SK-N-SH (cell line): ENCODE results near the gene BRD3. TPM values are rescaled to one million over a fixed set of nuclear protein-coding genes. Genes with fewer than 3 reads are reported as not detected.

Experiments used
- CTCF ChIA-PET: fragments of 300-600, 350-600 bp; formaldehyde crosslinking; extraction: SDS; loops from one replicate; lab custom pipeline; 2021; lab: Yijun Ruan, JAX
- POLR2A ChIA-PET: fragments of 350-600 bp; sonication (Branson Sonifier 250); formaldehyde crosslinking; extraction: SDS; loops from one replicate; lab custom pipeline; 2020; ENCODE audit warnings: antibody characterized with exemption, inconsistent platforms; lab: Yijun Ruan, JAX
- DNase-seq: peaks from one replicate; pipeline ENCODE4 v3.0.0; 2012
- H2AFZ ChIP-seq: fragments of 200-600 bp; sonication (generic); 2 replicates; pipeline ENCODE4 v1.8.1; 2016; ENCODE audit warnings: antibody characterized with exemption, mild to moderate bottlenecking, low read depth
- H3F3A ChIP-seq: fragments of 200-600 bp; sonication (generic); replicated peaks from 2 replicates; pipeline ENCODE3; 2016; ENCODE audit warnings: antibody characterized with exemption, mild to moderate bottlenecking; ENCODE audit not compliant: insufficient read depth
- H3K27ac ChIP-seq, 2 experiments: fragments of 200-500 bp in 1 of 2; fragments of 200-600 bp in 1 of 2; sonication (Bioruptor generic) in 1 of 2; sonication (generic), shearing (Covaris generic) in 1 of 2; 2 replicates each; pipeline versions ENCODE4 v1.5.1 to v1.6.1; 2014 to 2016; ENCODE audit warnings: low read depth in 2 of 2, inconsistent platforms in 1 of 2, low read length in 1 of 2, mild to moderate bottlenecking in 1 of 2, mixed read lengths in 1 of 2
- H3K27me3 ChIP-seq: fragments of 200-600 bp; sonication (generic), shearing (Covaris generic); 2 replicates; pipeline ENCODE4 v1.6.1; 2016; ENCODE audit warnings: mixed run types; ENCODE audit not compliant: insufficient read depth
- H3K36me3 ChIP-seq, 2 experiments: fragments of 200-500 bp in 1 of 2; fragments of 200-600 bp in 1 of 2; sonication (Bioruptor generic) in 1 of 2; sonication (generic) in 1 of 2; replicated peaks in 1 of 2; 2 replicates each; pipeline versions ENCODE3 to v1.5.1; 2014 to 2016; ENCODE audit warnings: low read length in 1 of 2, mild to moderate bottlenecking in 1 of 2; ENCODE audit not compliant: insufficient read depth in 2 of 2, control insufficient read depth in 1 of 2
- H3K4me1 ChIP-seq, 2 experiments: fragments of 200-500 bp in 1 of 2; fragments of 200-600 bp in 1 of 2; sonication (Bioruptor generic) in 1 of 2; sonication (generic), shearing (Covaris generic) in 1 of 2; 2 replicates each; pipeline versions ENCODE4 v1.5.1 to v1.6.1; 2014 to 2016; ENCODE audit warnings: low read depth in 1 of 2, low read length in 1 of 2, mixed run types in 1 of 2; ENCODE audit not compliant: insufficient read depth in 2 of 2, control insufficient read depth in 1 of 2
- H3K4me2 ChIP-seq: fragments of 200-600 bp; sonication (generic), shearing (Covaris generic); 2 replicates; pipeline ENCODE4 v1.6.1; 2017; ENCODE audit warnings: mixed run types
- H3K4me3 ChIP-seq, 2 experiments: fragments of 200-500 bp in 1 of 2; fragments of 200-600 bp in 1 of 2; sonication (Bioruptor generic) in 1 of 2; sonication (generic), shearing (Covaris generic) in 1 of 2; 2 replicates each; pipeline versions ENCODE4 v1.5.1 to v1.8.1; 2014 to 2016; ENCODE audit warnings: low read depth in 2 of 2, inconsistent platforms in 1 of 2, low read length in 1 of 2, mild to moderate bottlenecking in 1 of 2, mixed read lengths in 1 of 2, moderate library complexity in 1 of 2
- H3K79me2 ChIP-seq: fragments of 200-600 bp; sonication (generic); 2 replicates; pipeline ENCODE4 v1.8.1; 2017; ENCODE audit warnings: mild to moderate bottlenecking; ENCODE audit not compliant: insufficient read depth
- H3K9ac ChIP-seq: fragments of 200-600 bp; sonication (generic); 2 replicates; pipeline ENCODE4 v1.6.1; 2017; ENCODE audit warnings: mixed run types
- H3K9me2 ChIP-seq: fragments of 200-600 bp; sonication (generic); 2 replicates; pipeline ENCODE4 v1.6.1; 2017; ENCODE audit warnings: mixed run types
- H3K9me3 ChIP-seq: fragments of 200-600 bp; sonication (generic); 2 replicates; pipeline ENCODE4 v1.6.1; 2017; ENCODE audit warnings: mixed run types, mild to moderate bottlenecking, moderate library complexity
- H4K20me1 ChIP-seq: fragments of 200-600 bp; sonication (generic); 2 replicates; pipeline ENCODE4 v1.6.1; 2017; ENCODE audit warnings: mild to moderate bottlenecking, mixed run types; ENCODE audit not compliant: insufficient read depth
- EP300 ChIP-seq, 2 experiments: IDR thresholded peaks; 2 replicates each; pipeline versions ENCODE4 v1.4.0 to v1.6.1; 2012; ENCODE audit warnings: borderline replicate concordance in 1 of 2, low read depth in 1 of 2, low read length in 1 of 2
- EZH2phosphoT487 ChIP-seq: fragments of 200-600 bp; sonication (generic); IDR thresholded peaks from 2 replicates; pipeline ENCODE4 v1.6.1; 2017; ENCODE audit warnings: low read depth, mixed run types, mild to moderate bottlenecking, antibody characterized with exemption, moderate library complexity, borderline replicate concordance
- FOSL2 ChIP-seq: IDR thresholded peaks from 2 replicates; pipeline ENCODE4 v1.4.0; 2012; ENCODE audit warnings: low read depth, mild to moderate bottlenecking, moderate library complexity, borderline replicate concordance
- FOXJ3 ChIP-seq: sonication (generic); formaldehyde crosslinking; IDR thresholded peaks from 2 replicates; pipeline ENCODE4 v1.5.1; 2020; ENCODE audit warnings: mild to moderate bottlenecking, missing genetic modification reagents
- GABPA ChIP-seq: IDR thresholded peaks from 2 replicates; pipeline ENCODE4 v1.4.0; 2012; ENCODE audit warnings: low read depth, mild to moderate bottlenecking
- MXI1 ChIP-seq: IDR thresholded peaks from 2 replicates; pipeline ENCODE4 v1.6.1; 2012; ENCODE audit warnings: mild to moderate bottlenecking, low read depth, low read length, improper control_type of control experiment
- NFIC ChIP-seq: IDR thresholded peaks from 2 replicates; pipeline ENCODE4 v1.4.0; 2012; ENCODE audit warnings: borderline replicate concordance
- RAD21 ChIP-seq: IDR thresholded peaks from 2 replicates; pipeline ENCODE4 v1.6.1; 2012; ENCODE audit warnings: mild to moderate bottlenecking, low read length
- RXRA ChIP-seq: IDR thresholded peaks from 2 replicates; pipeline ENCODE4 v1.4.0; 2012; ENCODE audit warnings: low read depth, mild to moderate bottlenecking, borderline replicate concordance
- SIN3A ChIP-seq: IDR thresholded peaks from 2 replicates; pipeline ENCODE4 v1.6.1; 2012; ENCODE audit warnings: low read depth, mild to moderate bottlenecking, low read length, moderate library complexity, borderline replicate concordance
- SMC3 ChIP-seq: IDR thresholded peaks from 2 replicates; pipeline ENCODE4 v1.6.1; 2012; ENCODE audit warnings: low read depth, low read length, improper control_type of control experiment
- TAF1 ChIP-seq: IDR thresholded peaks from 2 replicates; pipeline ENCODE4 v1.6.1; 2012; ENCODE audit warnings: low read depth, mild to moderate bottlenecking, low read length, moderate library complexity, borderline replicate concordance
- TCF12 ChIP-seq: IDR thresholded peaks from 2 replicates; pipeline ENCODE4 v1.4.0; 2012
- WGBS: methylation state at CpG from one replicate; pipeline ENCODE4 v1.1.6; 2017; ENCODE audit warnings: low lambda C conversion rate; 5-methylcytosine and 5-hydroxymethylcytosine counted together
- polyA plus RNA-seq, 3 experiments: library from polyadenylated mRNA; depleted of rRNA; stranded (reverse); fragments of >200 nt; gene quantifications; 2 replicates each; pipeline ENCODE4 v1.2.3, GENCODE V29; 2012
- TF ChIP-seq, protein P1 (sequence below): fragments of 200-600 bp; sonication (generic); IDR thresholded peaks from 2 replicates; pipeline ENCODE4 v1.6.1; 2017; ENCODE audit warnings: antibody characterized with exemption, mild to moderate bottlenecking, moderate library complexity
- TF ChIP-seq, protein P2 (sequence below): IDR thresholded peaks from 2 replicates; pipeline ENCODE4 v1.4.0; 2012; ENCODE audit warnings: low read depth
- TF ChIP-seq, protein P3 (sequence below): fragments of 150-350 bp; IDR thresholded peaks from 2 replicates; pipeline ENCODE4 v1.6.1; 2017; ENCODE audit warnings: antibody characterized with exemption, low read length, low read depth, borderline replicate concordance
- TF ChIP-seq, protein P4 (sequence below): IDR thresholded peaks from 2 replicates; pipeline ENCODE4; 2012

Gene BRD3
- polyA plus RNA-seq, 1 of the 3 experiments (the other 2 are of a cell fraction) = 11.4 TPM

DNA sequence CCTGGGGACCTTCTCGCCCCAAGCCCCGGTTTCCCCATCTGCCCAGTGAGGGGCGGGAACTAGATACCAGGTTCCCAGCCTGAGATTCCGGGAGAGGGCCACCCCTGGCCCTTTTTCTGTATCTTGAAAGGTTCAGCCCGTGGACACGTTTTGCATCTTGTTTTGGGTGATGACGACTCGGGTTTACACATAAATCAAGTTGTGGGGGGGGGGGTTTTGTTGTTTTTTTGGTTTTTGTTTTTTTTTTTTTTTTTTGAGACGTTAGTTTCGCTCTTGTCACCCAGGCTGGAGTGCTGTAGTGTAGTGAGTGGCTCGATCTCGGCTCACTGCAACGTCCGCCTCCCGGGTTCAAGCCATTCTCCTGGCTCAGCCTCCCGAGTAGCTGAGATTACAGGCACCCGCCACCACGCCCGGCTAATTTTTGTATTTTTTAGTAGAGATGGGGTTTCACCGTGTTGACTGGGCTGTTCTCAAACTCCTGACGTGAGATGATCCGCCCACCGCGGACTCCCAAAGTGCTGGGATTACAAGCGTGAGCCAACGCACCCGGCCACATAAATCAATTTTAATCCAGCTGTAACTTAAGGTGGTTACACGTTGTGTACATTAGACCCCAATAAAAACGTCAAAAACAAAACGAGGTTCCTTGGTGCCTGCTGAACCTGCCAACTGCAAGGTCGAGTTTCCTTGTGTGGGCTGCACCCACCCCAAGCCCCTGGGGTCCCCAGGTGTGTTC is 1.1 kb upstream of the BRD3 start:
- H3K79me2 ChIP-seq = peaks cover 32% of the 10 kb centered on the region
- H4K20me1 ChIP-seq = peaks cover 27% of the 10 kb centered on the region
- H3K4me3 ChIP-seq = peak overlapping the region; percentile 81 to 93
- peaks cover 0 to 13% of the 10 kb centered on the region in 2 experiments; a peak in 1 of 4 replicates for H3K4me1 ChIP-seq
- H3K36me3 ChIP-seq = no peaks in the 10 kb centered on the region
- peaks cover 32% of the 10 kb centered on the region; the same call in 1 of the 2 replicates for H3K27me3 ChIP-seq
- peaks cover 8% of the 10 kb centered on the region for H3F3A ChIP-seq
- TF ChIP-seq GABPA (no peak), SIN3A (0 out of 2 replicates have a peak, but pooled peaks have one; percentile 5), FOSL2 (no peak)
- TF ChIP-seq, protein P1, sequence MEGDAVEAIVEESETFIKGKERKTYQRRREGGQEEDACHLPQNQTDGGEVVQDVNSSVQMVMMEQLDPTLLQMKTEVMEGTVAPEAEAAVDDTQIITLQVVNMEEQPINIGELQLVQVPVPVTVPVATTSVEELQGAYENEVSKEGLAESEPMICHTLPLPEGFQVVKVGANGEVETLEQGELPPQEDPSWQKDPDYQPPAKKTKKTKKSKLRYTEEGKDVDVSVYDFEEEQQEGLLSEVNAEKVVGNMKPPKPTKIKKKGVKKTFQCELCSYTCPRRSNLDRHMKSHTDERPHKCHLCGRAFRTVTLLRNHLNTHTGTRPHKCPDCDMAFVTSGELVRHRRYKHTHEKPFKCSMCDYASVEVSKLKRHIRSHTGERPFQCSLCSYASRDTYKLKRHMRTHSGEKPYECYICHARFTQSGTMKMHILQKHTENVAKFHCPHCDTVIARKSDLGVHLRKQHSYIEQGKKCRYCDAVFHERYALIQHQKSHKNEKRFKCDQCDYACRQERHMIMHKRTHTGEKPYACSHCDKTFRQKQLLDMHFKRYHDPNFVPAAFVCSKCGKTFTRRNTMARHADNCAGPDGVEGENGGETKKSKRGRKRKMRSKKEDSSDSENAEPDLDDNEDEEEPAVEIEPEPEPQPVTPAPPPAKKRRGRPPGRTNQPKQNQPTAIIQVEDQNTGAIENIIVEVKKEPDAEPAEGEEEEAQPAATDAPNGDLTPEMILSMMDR = no peak
- ChIA-PET CTCF (no interaction called here), POLR2A (no interaction called here)
- no peaks in the 10 kb centered on the region for H3K9me2 ChIP-seq
- 3% methylated on average over 29 of the region's 31 CpGs for WGBS
- H3K9me3 ChIP-seq = no peaks in the 10 kb centered on the region
- H3K4me2 ChIP-seq = peak overlapping the region; percentile 88
- peak overlapping the region; percentile 48 to 69; a peak in 2 of 4 replicates for H3K27ac ChIP-seq
- DNase-seq = no peak
- H3K9ac ChIP-seq = peak overlapping the region; percentile 76; the same call in 1 of the 2 replicates
- H2AFZ ChIP-seq = peak overlapping the region; percentile 98

DNA sequence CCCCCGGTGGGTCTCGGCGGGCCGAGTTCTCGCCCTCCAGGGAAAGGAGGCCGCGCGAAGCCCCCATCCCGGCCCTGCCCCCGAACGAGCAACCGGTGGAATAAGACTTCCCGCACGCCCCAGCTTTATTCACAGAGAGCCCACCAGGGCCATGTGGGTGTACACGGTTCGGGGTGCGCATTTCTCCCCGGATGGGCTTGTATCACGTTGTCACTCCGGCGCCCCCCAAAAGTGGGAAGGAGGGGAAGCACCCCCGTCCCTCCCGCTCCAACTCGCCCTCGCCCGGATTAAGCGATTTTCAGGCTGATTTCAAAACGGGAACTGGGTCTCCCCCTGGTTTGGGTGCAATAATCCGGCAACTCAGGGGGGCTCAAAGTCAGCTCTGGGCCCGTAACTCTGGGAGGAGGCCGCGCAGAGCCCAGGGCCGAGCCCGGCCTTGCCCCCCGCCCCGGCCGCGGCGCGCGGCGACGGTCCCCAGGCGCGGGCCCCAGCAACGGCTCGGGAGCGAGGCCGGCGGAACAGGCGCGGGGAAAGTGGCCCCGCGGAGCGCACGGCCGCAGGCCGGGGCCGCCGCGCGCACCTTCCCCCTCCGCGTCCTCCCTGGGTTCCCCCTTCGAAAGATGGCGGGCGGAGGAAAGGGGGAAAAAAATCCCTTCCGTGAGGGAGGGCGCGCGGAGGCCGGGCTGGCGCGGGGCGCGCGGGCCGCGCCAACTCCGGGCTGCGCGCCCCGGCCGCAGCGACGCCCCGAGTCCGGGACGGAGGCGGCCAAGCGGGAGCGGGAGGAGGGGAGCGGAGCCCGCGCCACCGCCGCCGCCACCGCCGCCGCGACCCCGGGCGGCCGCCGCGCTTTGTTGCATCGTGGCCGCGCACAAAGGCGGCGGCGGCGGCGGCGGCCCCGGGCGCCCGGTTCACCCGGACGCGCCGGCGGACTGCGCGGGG is 644 bp downstream of the BRD3 start:
- Histone ChIP-seq H3K79me2 (peaks cover 50% of the 10 kb centered on the region), H3K9me3 (no peaks in the 10 kb centered on the region), H2AFZ (no peak overlapping the region), H3K4me3 (peak overlapping the region; percentile 88 to 93), H3F3A (peaks cover 8% of the 10 kb centered on the region), H3K4me1 (peaks cover 0 to 29% of the 10 kb centered on the region in 2 experiments; a peak in 1 of 4 replicates), H3K36me3 (no peaks in the 10 kb centered on the region), H3K4me2 (peak overlapping the region; percentile 100), H4K20me1 (peaks cover 45% of the 10 kb centered on the region), H3K9ac (peak overlapping the region; percentile 95), H3K27ac (peak overlapping the region; percentile 56 to 88), H3K9me2 (no peaks in the 10 kb centered on the region), H3K27me3 (peaks cover 23% of the 10 kb centered on the region; the same call in 1 of the 2 replicates)
- WGBS = 1% methylated on average over 21 of the region's 126 CpGs
- ChIA-PET CTCF (interaction anchor here (1.3 kb wide), 1 partner anchor 285 kb away, joined by 3 read pairs; no protein-coding TSS in a partner anchor), POLR2A (interaction anchor here (1.1 to 1.6 kb wide), 2 partner anchors 69 to 98 kb away, joined by 3 to 4 read pairs; partner anchors contain the start of gene WDR5)
- peak; percentile 81 for DNase-seq
- TF ChIP-seq, protein P1 = no peak
- no peak for TF ChIP-seq RAD21
- TF ChIP-seq MXI1 = no peak
- TF ChIP-seq TCF12 = no peak
- no peak for TF ChIP-seq NFIC
- TF ChIP-seq, protein P2, sequence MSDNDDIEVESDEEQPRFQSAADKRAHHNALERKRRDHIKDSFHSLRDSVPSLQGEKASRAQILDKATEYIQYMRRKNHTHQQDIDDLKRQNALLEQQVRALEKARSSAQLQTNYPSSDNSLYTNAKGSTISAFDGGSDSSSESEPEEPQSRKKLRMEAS = no peak
- TF ChIP-seq SMC3 = no peak
- TF ChIP-seq, protein P3, sequence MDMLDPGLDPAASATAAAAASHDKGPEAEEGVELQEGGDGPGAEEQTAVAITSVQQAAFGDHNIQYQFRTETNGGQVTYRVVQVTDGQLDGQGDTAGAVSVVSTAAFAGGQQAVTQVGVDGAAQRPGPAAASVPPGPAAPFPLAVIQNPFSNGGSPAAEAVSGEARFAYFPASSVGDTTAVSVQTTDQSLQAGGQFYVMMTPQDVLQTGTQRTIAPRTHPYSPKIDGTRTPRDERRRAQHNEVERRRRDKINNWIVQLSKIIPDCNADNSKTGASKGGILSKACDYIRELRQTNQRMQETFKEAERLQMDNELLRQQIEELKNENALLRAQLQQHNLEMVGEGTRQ = no peak
- TF ChIP-seq TAF1 = no peak
- TF ChIP-seq EP300 (IDR thresholded peaks at IDR 0.05; ENCODE audit: borderline replicate concordance in 1 of 2, low read depth in 1 of 2, low read length in 1 of 2) = no peak
- TF ChIP-seq FOXJ3 (CRISPR knock-in tag) = no peak
- no peak for TF ChIP-seq FOSL2
- no peak for TF ChIP-seq EZH2phosphoT487
- no peak for TF ChIP-seq RXRA
- TF ChIP-seq, protein P4, sequence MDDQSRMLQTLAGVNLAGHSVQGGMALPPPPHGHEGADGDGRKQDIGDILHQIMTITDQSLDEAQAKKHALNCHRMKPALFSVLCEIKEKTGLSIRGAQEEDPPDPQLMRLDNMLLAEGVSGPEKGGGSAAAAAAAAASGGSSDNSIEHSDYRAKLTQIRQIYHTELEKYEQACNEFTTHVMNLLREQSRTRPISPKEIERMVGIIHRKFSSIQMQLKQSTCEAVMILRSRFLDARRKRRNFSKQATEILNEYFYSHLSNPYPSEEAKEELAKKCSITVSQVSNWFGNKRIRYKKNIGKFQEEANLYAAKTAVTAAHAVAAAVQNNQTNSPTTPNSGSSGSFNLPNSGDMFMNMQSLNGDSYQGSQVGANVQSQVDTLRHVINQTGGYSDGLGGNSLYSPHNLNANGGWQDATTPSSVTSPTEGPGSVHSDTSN = no peak
